Osteoblast (primary cell): ENCODE data around the gene SCD5. TPM values are rescaled to one million over a fixed set of nuclear protein-coding genes. Genes with fewer than 3 reads are reported as not detected.

Experiments
- DNase-seq: peaks from one replicate; pipeline ENCODE4 v3.0.0; 2011; ENCODE audit warnings: low spot score, mixed read lengths; ENCODE audit not compliant: insufficient read length; ENCODE audit errors: missing footprints
- H2AFZ ChIP-seq: 2 replicates; pipeline ENCODE4 v1.6.0; 2011; ENCODE audit warnings: mild to moderate bottlenecking, low read length
- H3K27ac ChIP-seq: 2 replicates; pipeline ENCODE4 v1.5.1; 2011; ENCODE audit warnings: mild to moderate bottlenecking, low read depth, low read length, moderate library complexity
- H3K27me3 ChIP-seq: 2 replicates; pipeline ENCODE4 v1.6.0; 2012; ENCODE audit warnings: mild to moderate bottlenecking, control low read depth, inconsistent platforms, low read length, moderate library complexity; ENCODE audit not compliant: insufficient read depth
- H3K36me3 ChIP-seq: 2 replicates; pipeline ENCODE4 v1.5.1; 2011; ENCODE audit warnings: mild to moderate bottlenecking, low read length, control low read depth, moderate library complexity; ENCODE audit not compliant: insufficient read depth
- H3K4me1 ChIP-seq: 2 replicates; pipeline ENCODE4 v1.5.1; 2011; ENCODE audit warnings: mild to moderate bottlenecking, low read length, control low read depth, moderate library complexity; ENCODE audit not compliant: insufficient read depth
- H3K4me2 ChIP-seq: 2 replicates; pipeline ENCODE4 v1.6.0; 2011; ENCODE audit warnings: mild to moderate bottlenecking, low read length; ENCODE audit not compliant: insufficient read depth
- H3K4me3 ChIP-seq: fragments of 200-600 bp; sonication (generic); 3 replicates; pipeline ENCODE4 v1.5.1; 2012; ENCODE audit warnings: mild to moderate bottlenecking, low read length, inconsistent platforms; ENCODE audit not compliant: insufficient read depth
- H3K79me2 ChIP-seq: 2 replicates; pipeline ENCODE4 v1.6.0; 2012; ENCODE audit warnings: mild to moderate bottlenecking, low read length, control low read depth, inconsistent platforms; ENCODE audit not compliant: insufficient read depth
- H3K9me3 ChIP-seq: 2 replicates; pipeline ENCODE4 v1.5.1; 2011; ENCODE audit warnings: low read depth, low read length, control low read depth
- H4K20me1 ChIP-seq: 2 replicates; pipeline ENCODE4 v1.6.0; 2012; ENCODE audit warnings: mild to moderate bottlenecking, low read length, control low read depth; ENCODE audit not compliant: insufficient read depth
- total RNA-seq: library from RNA; depleted of rRNA; stranded (reverse); fragments of >200 nt; gene quantifications from 2 replicates; pipeline ENCODE4 v1.2.3, GENCODE V29; 2012
- TF ChIP-seq, protein P1 (sequence below): IDR thresholded peaks from 2 replicates; pipeline ENCODE4 v1.5.1; 2011; ENCODE audit warnings: mild to moderate bottlenecking, low read depth, low read length, moderate library complexity; ENCODE audit errors: extremely low read depth

SCD5 gene
- total RNA-seq, 1 donor, result 11.9 TPM

DNA sequence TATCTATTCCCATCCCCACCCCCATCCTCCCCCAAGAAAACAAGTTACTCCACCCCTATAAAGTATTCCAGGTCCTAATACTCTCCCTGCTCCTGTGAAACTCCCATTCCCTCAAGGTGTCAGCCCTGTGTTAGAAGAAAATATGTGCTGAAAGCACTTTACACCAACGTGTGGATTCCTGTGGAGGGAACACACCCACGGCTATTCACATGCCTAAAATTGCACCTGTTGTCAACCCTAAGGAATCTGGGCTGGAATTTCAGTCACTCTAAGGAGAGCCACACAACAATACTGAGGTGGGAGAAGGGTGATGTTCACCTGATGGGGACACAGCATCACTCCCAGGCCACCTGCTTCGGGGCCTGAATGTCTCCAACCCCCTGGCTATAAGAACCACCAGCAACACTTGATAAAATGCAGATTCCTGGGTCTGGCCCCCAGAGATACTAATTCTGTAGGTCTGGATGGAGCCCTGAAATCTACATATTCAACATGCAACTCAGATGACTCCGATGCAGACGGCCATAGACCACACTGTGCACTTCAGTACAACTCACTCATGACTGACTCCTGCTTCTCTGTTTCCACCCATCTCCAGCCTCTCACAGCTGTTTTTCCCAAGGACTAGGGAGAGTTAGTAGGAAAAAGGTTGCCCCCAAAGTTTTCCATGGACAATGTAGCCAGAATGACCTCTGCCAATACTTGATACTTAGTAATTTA is 15.8 kb downstream of the SCD5 start:
- peaks cover 18% of the 10 kb centered on the region for H3K4me1 ChIP-seq
- no peak overlapping the region for H3K4me2 ChIP-seq
- no peaks in the 10 kb centered on the region for H3K79me2 ChIP-seq
- no peak overlapping the region for H3K27ac ChIP-seq
- H3K4me3 ChIP-seq, result no peak overlapping the region
- H4K20me1 ChIP-seq, result no peaks in the 10 kb centered on the region
- no peaks in the 10 kb centered on the region for H3K9me3 ChIP-seq
- DNase-seq, result no peak
- H3K27me3 ChIP-seq, result no peaks in the 10 kb centered on the region
- no peak overlapping the region for H2AFZ ChIP-seq
- TF ChIP-seq, protein P1, sequence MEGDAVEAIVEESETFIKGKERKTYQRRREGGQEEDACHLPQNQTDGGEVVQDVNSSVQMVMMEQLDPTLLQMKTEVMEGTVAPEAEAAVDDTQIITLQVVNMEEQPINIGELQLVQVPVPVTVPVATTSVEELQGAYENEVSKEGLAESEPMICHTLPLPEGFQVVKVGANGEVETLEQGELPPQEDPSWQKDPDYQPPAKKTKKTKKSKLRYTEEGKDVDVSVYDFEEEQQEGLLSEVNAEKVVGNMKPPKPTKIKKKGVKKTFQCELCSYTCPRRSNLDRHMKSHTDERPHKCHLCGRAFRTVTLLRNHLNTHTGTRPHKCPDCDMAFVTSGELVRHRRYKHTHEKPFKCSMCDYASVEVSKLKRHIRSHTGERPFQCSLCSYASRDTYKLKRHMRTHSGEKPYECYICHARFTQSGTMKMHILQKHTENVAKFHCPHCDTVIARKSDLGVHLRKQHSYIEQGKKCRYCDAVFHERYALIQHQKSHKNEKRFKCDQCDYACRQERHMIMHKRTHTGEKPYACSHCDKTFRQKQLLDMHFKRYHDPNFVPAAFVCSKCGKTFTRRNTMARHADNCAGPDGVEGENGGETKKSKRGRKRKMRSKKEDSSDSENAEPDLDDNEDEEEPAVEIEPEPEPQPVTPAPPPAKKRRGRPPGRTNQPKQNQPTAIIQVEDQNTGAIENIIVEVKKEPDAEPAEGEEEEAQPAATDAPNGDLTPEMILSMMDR, result no peak
- no peaks in the 10 kb centered on the region for H3K36me3 ChIP-seq

DNA sequence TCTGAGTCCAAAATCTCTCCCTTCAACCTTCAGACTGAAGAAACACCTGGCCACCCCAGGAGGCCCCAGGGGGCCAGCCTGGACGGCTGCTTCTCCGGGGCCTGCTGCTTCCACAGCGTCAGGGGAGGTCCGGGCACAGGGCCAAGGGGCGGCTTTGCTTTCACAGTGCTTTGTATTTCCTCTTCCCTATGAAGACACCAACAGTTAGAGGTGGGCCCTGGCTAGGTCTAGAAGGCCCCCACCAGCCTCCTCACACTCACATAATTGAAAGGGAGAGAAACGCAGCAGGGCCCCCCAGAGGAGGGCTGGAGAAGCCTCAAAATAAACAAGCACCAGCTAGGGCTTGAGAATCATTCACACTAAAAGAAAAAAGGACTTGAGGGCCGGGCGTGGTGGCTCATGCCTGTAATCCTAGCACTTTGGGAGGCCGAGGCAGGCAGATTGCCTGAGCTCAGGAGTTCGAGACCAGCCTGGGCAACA is 17.8 kb downstream of the SCD5 start:
- Histone ChIP-seq H3K4me3 (no peak overlapping the region), H3K27me3 (peaks cover 2% of the 10 kb centered on the region), H3K36me3 (no peaks in the 10 kb centered on the region), H4K20me1 (no peaks in the 10 kb centered on the region), H3K4me2 (no peak overlapping the region), H2AFZ (no peak overlapping the region), H3K9me3 (no peaks in the 10 kb centered on the region), H3K4me1 (peaks cover 18% of the 10 kb centered on the region), H3K27ac (no peak overlapping the region), H3K79me2 (no peaks in the 10 kb centered on the region)
- TF ChIP-seq, protein P1, result no peak
- DNase-seq, result no peak

DNA sequence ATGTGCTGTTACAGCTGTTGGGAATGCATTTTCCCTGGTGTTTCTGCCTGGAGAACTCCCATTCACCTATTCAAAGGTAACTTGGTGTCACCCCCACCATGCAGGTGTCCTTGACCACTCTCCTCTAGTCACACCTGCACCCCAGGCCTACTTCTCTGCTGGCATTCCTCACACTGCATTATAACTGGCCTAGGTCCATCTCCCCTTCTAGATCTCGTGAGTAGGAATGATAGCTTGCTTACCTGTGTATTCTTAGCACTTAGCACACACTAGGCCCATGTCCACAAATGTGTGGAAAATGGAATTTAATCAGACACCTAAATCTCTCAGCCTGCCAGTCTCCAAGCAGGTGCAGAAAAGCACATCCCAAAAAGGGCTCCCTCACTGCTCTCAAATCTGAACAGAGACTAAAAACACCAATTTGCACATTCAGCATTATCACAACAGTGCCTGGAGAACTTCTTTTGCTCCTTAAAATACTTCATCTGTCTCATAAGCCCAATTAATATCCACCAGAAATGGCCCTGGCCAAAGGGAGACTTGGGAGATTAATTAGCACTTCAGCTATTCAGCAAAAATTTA is 18.3 kb downstream of the SCD5 start:
- no peaks in the 10 kb centered on the region for H3K9me3 ChIP-seq
- no peak overlapping the region for H2AFZ ChIP-seq
- no peaks in the 10 kb centered on the region for H3K36me3 ChIP-seq
- H3K27ac ChIP-seq, result no peak overlapping the region
- H3K4me3 ChIP-seq, result no peak overlapping the region
- peaks cover 2% of the 10 kb centered on the region for H3K27me3 ChIP-seq
- no peak for DNase-seq
- no peaks in the 10 kb centered on the region for H4K20me1 ChIP-seq
- no peaks in the 10 kb centered on the region for H3K79me2 ChIP-seq
- no peak overlapping the region for H3K4me2 ChIP-seq
- TF ChIP-seq, protein P1, result no peak
- H3K4me1 ChIP-seq, result peaks cover 13% of the 10 kb centered on the region

DNA sequence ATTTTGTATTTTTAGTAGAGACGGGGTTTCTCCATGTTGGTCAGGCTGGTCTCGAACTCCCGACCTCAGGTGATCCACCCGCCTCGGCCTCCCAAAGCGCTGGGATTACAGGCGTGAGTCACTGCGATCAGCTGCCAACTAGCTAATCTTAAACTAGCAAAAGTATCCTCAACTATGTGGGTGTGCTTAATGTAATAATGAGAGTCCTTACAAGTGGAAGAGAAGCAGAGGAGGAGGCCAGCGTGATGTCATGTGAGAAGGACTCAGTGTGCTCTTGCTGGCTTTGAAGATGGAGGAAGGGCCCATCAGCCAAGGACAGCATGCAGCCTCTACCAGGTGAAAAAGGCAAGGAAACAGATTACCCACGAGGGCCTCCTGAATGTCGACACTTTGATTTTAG is 19.6 kb downstream of the SCD5 start:
- DNase-seq, result no peak
- Histone ChIP-seq H3K4me3 (no peak overlapping the region), H4K20me1 (no peaks in the 10 kb centered on the region), H3K27ac (no peak overlapping the region), H3K79me2 (no peaks in the 10 kb centered on the region), H3K9me3 (no peaks in the 10 kb centered on the region), H3K36me3 (no peaks in the 10 kb centered on the region), H2AFZ (no peak overlapping the region), H3K27me3 (peaks cover 2% of the 10 kb centered on the region), H3K4me2 (no peak overlapping the region), H3K4me1 (peaks cover 11% of the 10 kb centered on the region)
- TF ChIP-seq, protein P1, result no peak
